Ascending aorta (tissue), 2 donors: ENCODE measurements around the gene FALEC. TPM values are rescaled to one million over a fixed set of nuclear protein-coding genes. Genes with fewer than 3 reads are reported as not detected.

Experiments
- DNase-seq, 2 donors: peaks; one replicate each; pipeline ENCODE4 v3.0.0-alpha.2; 2019; ENCODE audit warnings: low spot score in 2 of 2
- H3K27ac ChIP-seq, 2 donors: fragments of 200-600 bp; sonication (generic); one replicate each; pipeline ENCODE4 v1.5.1; 2016 to 2017; ENCODE audit warnings: mild to moderate bottlenecking in 1 of 2
- H3K27me3 ChIP-seq: fragments of 200-600 bp; sonication (generic); one replicate; pipeline ENCODE4 v1.5.1; 2017
- H3K36me3 ChIP-seq, 2 donors: fragments of 200-600 bp; sonication (generic); one replicate each; pipeline ENCODE4 v1.5.1; 2016
- H3K4me1 ChIP-seq, 2 donors: fragments of 200-600 bp; sonication (generic); one replicate each; pipeline ENCODE4 v1.5.1; 2016 to 2017; ENCODE audit warnings: mild to moderate bottlenecking in 1 of 2
- H3K4me3 ChIP-seq, 2 donors: fragments of 200-600 bp; sonication (generic); one replicate each; pipeline ENCODE4 v1.5.1; 2016 to 2017; ENCODE audit warnings: mild to moderate bottlenecking in 1 of 2
- H3K9me3 ChIP-seq, 2 donors: fragments of 200-600 bp; sonication (generic); one replicate each; pipeline ENCODE4 v1.5.1; 2016
- CTCF ChIP-seq, 3 experiments: fragments of 200-600 bp in 2 of 3; fragments of 450-650 bp in 1 of 3; sonication (generic) in 2 of 3; IDR thresholded peaks; one replicate each; pipeline ENCODE4 v1.5.1; 2016 to 2019; ENCODE audit warnings: antibody characterized with exemption in 3 of 3, mild to moderate bottlenecking in 1 of 3, moderate library complexity in 1 of 3
- intact Hi-C: fragments of 100-400 bp; cut with DNase I; formaldehyde crosslinking; loops from one replicate; pipeline ENCODE4 v1.15.1; 2023
- total RNA-seq: library from RNA; depleted of rRNA; stranded (reverse); fragments of >200 nt; gene quantifications from one replicate; pipeline ENCODE4 v1.1.0, GENCODE V29; 2016

Gene FALEC
- total RNA-seq, 1 donor from 2014 or later: not detected

- Histone ChIP-seq H3K36me3 (peaks cover 29 to 30% of the 10 kb centered on the region in 2 donors), H3K27me3 (no peaks in the 10 kb centered on the region), H3K9me3 (no peaks in the 10 kb centered on the region), H3K4me3 (no peak overlapping the region), H3K4me1 (no peaks in the 10 kb centered on the region), H3K27ac (no peak overlapping the region)
- TF ChIP-seq CTCF (IDR thresholded peaks at IDR 0.05): no peak
- no peak for DNase-seq
- intact Hi-C loops: no loop called here
Observed at GRCh38 chr1:150474869-150475268, 40.7 kb upstream of the FALEC start.

- no peak for TF ChIP-seq CTCF (IDR thresholded peaks at IDR 0.05)
- no peak for DNase-seq
- peaks cover 14 to 15% of the 10 kb centered on the region in 2 donors for H3K36me3 ChIP-seq
- no peaks in the 10 kb centered on the region for H3K27me3 ChIP-seq
- no peaks in the 10 kb centered on the region for H3K9me3 ChIP-seq
- no peak overlapping the region for H3K27ac ChIP-seq
- no peaks in the 10 kb centered on the region for H3K4me1 ChIP-seq
- intact Hi-C loops: no loop called here
- H3K4me3 ChIP-seq: no peak overlapping the region
Observed at GRCh38 chr1:150476754-150477153, 38.8 kb upstream of the FALEC start.

- H3K27ac ChIP-seq: no peak overlapping the region
- intact Hi-C loops: no loop called here
- no peaks in the 10 kb centered on the region for H3K4me1 ChIP-seq
- no peak for TF ChIP-seq CTCF (IDR thresholded peaks at IDR 0.05)
- no peak overlapping the region for H3K4me3 ChIP-seq
- no peaks in the 10 kb centered on the region for H3K9me3 ChIP-seq
- no peaks in the 10 kb centered on the region for H3K27me3 ChIP-seq
- H3K36me3 ChIP-seq: peaks cover 8 to 10% of the 10 kb centered on the region in 2 donors
- no peak for DNase-seq
Observed at GRCh38 chr1:150477320-150477719, 38.2 kb upstream of the FALEC start.

- no peak for DNase-seq
- Histone ChIP-seq H3K27me3 (no peaks in the 10 kb centered on the region), H3K27ac (no peak overlapping the region), H3K9me3 (no peaks in the 10 kb centered on the region), H3K4me1 (no peaks in the 10 kb centered on the region), H3K36me3 (peaks cover 4 to 6% of the 10 kb centered on the region in 2 donors), H3K4me3 (no peak overlapping the region)
- no peak for TF ChIP-seq CTCF (IDR thresholded peaks at IDR 0.05)
- intact Hi-C loops: no loop called here
Observed at GRCh38 chr1:150477733-150478132, 37.8 kb upstream of the FALEC start.

- intact Hi-C loops: no loop called here
- H3K36me3 ChIP-seq: no peaks in the 10 kb centered on the region
- no peaks in the 10 kb centered on the region for H3K27me3 ChIP-seq
- no peak overlapping the region for H3K27ac ChIP-seq
- H3K4me3 ChIP-seq: no peak overlapping the region
- no peaks in the 10 kb centered on the region for H3K4me1 ChIP-seq
- no peak for DNase-seq
- no peak for TF ChIP-seq CTCF (IDR thresholded peaks at IDR 0.05)
- no peaks in the 10 kb centered on the region for H3K9me3 ChIP-seq
Observed at GRCh38 chr1:150479370-150479769, 36.2 kb upstream of the FALEC start.

- no peak for TF ChIP-seq CTCF (IDR thresholded peaks at IDR 0.05)
- intact Hi-C loops: no loop called here
- no peak overlapping the region for H3K4me3 ChIP-seq
- H3K27ac ChIP-seq: no peak overlapping the region
- no peaks in the 10 kb centered on the region for H3K27me3 ChIP-seq
- DNase-seq: no peak
- no peaks in the 10 kb centered on the region for H3K4me1 ChIP-seq
- H3K9me3 ChIP-seq: no peaks in the 10 kb centered on the region
- H3K36me3 ChIP-seq: no peaks in the 10 kb centered on the region
Observed at GRCh38 chr1:150479927-150480352, 35.6 kb upstream of the FALEC start.
